ENCODE measurements around the gene PGAP2.
"Not testable (repeated sequence)": the region's sequence is repeated elsewhere in the genome, so short reads cannot be mapped to it uniquely, and the experiment has no call there.

Gene PGAP2

DNA sequence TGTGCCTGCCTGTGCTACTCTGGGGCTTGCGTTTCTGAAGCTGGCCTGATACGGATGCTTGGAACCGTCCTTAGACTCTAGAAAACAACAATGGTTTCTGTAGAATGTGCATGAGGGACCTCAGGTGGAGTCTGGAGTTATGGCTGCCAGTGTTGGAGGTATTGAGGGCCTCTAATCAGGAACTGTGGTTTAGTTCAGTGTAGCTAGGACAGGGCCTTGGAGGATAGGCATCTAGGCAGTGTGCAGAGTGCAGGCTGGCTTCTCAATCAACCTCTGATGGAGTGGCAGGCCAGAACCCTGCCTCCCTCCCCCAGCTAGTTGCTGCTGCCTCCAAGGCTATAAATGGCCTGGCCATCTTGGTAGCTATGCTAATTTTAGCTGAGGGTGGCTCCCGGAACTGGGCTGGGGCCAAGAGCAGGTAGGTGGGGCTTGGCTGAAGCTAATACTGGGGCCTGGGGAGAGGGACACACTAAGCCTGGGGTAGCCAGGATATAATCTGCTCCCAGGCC is 51.1 kb downstream of the PGAP2 start:
- no peak for FAIRE-seq

DNA sequence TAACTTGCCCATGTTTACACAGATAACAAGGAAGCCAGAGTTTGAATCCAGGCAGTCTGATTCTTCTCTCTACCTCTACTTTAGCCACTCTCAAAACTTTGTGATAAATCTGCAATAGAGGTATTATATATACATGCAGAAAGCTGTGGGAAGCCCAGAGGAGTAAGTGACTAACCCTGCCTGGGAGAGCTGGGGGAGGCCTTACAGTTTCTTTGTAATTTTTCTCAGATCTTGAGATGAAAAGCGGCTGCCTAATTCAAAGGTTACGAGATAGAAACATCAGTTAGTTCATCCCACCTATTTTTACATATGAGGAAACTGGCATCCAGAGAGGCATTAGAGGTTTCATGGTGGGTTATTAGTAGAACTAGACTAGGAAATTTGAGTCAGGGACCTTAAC is 52.0 kb downstream of the PGAP2 start:
- no peak for FAIRE-seq

DNA sequence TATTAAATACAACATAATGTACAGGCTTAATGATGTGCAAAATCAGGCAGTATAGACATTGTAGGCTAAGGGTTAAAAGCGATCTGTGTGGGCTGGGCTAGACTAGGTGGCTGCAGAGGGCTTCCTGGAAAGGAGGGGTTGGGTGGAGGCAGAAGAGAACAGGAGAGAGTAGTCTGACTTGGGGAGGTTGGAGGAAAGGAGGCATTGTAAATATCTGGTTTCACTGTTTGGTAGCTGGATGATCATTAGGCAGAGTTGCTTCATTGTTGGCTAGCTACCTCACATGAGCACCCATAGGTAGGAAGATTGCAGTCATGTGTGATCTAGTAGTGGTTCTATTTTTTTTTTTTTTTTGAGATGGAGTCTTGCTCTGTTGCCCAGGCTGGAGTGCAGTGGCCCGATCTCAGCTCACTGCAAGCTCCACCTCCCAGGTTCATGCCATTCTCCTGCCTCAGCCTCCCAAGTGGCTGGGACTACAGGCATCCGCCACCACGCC is 52.6 kb downstream of the PGAP2 start:
- FAIRE-seq = not testable (repeated sequence)

DNA sequence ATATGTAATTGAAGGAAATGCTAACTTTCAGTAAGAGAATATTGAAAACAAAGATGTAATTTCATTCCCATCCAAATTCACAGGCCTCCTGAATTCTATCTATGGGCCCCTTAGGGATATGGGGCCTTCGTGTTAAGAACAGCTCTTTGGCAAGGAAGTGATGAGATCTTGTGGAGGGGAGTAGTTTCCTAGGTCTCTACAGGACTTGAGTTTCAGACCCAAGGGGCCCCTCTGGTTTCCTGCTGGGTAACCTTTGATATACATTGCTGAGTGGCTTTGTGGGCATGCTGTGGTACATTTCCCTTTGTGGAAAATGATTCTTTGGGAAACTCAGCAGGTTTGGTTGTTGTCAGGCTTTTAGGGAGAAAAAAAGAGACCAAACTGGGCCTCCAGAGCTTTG is 53.3 kb downstream of the PGAP2 start:
- no peak for FAIRE-seq

DNA sequence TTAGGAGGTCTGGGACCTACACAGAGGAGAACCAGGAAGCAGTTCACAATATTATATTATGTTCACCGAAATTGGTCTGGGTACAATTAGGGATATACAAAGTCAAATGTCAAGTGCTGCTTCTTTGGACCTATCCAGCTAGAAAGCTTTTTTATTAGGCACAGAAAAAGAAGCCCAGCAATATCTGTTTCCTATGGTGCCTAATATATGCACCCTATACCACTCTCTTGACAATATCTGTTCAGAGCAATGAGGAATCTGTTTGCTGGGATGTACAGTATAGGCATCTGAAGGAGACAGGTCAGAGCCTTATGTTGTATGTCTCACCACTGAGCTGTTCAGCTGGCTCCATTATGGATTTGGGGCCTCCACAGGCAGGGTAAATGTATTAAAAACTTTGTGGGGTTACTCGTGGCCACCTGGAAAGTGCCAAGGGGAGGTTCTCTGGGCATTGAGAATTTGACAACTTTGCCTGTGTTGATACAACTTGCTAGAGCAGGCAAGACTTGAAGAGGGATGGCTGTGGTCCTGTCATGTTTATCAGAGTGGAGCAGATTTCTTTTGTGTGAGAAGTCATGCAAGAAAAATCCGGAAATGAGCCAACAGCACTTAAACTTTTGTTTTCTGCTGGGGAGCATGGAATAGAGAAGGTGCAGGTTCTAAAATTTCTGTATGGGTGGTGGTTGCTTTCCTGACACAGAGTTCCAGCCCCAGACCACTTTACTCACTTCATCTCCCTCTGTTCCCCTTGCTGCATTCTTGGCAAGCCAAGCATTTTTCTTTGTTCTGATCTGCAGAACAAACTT is 57.2 kb downstream of the PGAP2 start:
- no peak for FAIRE-seq

DNA sequence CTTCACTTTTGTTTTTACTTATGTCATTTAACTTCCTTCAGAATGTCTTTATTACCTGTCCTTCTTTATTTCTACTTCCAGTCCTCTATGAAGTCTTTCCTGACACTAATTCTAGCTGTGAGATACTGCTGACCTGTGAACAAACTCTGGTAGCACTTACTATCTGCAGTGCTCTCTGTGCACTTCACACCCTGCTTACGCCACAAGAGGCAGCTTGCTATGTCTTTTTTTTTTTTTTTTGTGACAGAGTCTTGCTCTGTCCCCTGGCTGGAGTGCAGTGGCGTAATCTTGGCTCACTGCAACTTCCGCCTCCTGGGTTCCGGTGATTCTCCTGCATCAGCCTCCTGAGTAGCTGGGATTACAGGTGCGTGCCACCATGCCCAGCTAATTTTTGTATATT is 57.8 kb downstream of the PGAP2 start:
- FAIRE-seq = no peak

DNA sequence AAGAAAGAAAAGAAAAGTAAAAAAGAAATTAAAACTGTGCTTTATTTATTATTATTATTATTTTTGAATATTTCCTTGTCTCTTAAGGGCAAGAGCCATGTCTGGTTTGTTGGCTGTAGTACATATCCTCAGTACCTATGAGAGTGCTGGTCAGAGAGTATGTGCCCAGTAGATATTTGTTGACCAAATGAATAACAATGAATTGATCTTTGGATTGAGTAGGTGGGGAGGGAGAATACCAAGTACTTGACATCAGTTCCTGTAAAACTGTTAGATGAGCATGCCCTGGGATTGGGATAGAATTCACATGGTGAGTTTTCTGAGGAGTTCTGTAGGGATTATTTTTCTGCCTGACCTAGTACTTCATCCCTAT is 58.5 kb downstream of the PGAP2 start:
- FAIRE-seq = no peak

DNA sequence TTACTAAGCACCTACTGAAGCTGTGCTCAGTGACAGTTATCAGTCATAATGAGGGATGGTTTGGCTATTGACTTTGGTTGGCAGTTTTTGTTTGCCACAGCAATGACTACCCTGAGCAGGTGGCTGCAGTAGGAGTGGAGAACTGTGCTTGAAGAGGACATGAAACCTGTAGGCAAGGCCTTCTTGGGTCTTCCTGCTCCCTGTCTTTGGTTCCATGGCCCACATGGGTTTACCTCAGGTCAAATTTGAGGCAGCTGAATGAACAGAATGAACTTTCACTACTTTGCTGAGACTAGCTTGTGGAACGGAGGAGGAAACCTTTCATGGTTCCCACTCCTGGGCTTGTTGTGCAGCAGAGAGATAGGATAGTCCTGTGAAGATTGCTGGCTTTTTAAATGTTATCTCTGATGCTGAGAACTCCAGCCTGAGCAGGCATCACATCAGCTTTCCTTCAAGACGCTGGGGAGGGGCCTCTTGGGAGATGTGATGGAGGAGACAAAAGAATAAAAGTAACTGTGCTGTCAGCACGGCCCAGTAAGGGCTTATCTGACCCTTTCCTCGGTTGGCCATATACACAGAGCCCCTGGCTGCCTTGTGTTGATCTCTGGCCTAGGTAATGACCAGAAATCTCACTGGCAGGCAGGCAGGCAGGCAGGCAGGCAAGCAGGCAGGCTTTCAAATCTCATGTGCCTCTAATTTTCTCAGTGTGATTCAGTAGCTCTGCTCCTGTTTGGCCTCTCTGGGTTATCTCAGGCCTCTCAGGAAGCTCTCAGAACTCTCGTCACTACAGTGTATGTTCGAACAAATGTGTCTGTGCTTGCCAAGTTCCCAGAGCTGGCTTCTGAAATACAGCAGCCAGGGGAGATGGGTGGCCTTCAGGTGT is 59.1 kb downstream of the PGAP2 start:
- FAIRE-seq = no peak

DNA sequence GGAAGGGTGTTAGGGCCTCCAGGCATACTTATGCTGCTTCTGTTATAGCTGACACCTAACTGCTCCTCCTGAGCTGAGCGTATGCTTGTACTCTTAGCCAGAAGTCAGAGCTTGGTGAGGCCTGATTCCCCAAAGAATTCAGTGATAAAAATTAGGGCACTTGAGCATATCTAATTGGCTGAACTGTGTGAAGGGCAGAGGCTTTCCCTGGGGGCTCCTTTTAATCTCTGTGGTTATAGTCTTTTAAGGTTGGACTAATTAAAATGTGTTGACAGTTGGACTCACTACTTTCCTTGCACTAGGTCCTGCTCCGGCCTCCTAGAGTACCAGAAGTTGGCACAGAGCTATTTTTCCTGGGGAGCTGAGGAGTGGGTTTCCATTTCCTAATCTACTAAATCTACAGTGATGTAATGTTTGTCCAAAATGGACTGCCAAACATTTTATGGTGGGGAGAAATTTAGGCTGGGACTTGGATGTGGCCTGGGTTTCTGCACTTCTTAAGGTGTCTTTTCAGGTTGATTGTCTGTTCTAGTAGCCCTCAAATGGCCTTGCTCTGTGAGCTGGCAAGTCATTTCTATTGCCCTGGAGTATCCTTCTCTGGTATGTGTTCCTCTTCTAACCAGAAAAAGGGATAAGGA is 65.5 kb downstream of the PGAP2 start:
- FAIRE-seq = no peak

Data from TTC549 (cell line).